ENCODE data around the gene MAMDC2.
"Not testable (repeated sequence)": the region's sequence is repeated elsewhere in the genome, so short reads cannot be mapped to it uniquely, and the experiment has no call there.

MAMDC2 gene

DNA sequence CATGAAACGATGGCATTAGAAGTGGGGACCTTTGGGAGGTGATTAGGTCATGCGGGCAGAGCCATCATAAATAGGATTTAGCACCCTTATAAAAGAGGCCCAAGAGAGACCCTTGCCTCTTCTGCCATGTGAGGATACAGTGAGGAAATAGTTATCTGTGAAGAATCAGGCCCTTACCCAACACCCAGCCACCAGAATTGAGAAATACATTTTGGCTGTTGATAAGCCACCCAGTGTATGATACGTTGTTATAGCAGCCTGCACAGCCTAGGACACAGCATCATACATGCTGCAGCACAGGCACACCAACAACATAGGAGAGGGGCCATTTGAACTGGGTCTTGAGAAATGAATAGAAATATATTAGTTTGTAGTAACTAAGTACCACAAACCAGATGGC, 8.0 kb upstream of the MAMDC2 start:
- DNase-seq (ENCODE audit: insufficient read length, low spot score) (no peak), FAIRE-seq (no peak)

DNA sequence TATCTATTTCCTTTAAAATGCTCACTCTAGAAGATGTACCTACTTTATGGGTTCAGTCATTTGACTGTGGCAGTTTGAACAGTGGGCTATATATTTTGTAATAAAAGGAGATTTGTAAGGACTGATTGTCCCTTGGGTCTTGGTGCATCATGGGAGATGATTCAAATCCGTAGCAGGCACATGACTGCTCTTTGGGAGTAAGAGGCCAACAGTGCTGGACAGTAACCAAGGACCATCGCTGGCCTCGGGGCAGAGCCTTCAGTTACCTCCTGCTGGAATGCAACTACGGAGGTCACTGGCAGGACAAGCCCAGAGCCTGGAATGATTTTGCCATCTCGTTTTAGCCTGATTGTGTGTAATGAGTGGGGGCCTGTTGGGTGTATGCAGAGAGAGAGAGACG, 7.0 kb upstream of the MAMDC2 start:
- no peak for DNase-seq (ENCODE audit: insufficient read length, low spot score)
- FAIRE-seq: no peak

DNA sequence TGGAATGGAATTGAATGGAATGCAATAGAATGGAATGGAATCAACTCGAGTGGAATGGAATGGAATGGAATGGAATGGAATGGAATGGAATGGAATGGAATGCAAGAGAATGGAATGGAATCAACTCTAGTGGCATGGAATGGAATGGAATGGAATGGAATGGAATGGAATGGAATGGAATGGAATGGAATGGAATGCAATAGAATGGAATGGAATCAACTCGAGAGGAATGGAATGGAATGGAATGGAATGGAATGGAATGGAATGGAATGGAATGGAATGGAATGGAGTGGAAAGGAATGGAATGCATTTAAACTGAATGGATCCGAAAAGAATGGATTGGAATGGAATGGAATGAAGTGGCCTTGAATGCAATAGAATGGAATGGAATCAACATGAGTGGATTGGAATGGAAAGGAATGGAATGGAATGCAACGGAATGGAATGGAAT, 5.5 kb upstream of the MAMDC2 start:
- not testable (repeated sequence) for FAIRE-seq; DNase-seq (ENCODE audit: insufficient read length, low spot score)

DNA sequence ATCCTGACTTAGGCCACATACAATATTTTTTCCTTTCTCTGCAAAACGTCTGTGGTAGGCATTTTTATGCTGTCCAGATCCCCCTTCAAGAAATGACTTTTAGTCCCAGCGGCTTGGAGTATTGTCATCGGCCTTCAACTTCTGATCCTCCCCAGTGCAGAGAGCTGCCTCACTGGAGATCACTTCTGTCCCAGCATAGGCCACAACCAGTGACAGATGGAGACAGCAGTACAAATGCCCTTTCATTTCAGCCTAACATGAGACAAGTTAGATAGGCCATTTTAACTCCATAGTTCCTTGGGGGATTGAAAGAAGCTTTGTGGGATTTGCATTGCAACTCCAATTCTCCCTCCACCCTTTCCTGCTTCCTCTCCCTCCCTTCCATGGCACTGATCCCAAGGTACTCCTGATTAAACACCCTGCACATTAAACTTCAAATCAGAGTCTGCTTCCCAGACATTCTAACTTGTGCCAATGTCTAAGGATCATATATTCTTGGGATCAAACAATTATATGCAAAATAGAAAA, 3.2 kb upstream of the MAMDC2 start:
- DNase-seq (ENCODE audit: insufficient read length, low spot score): no peak
- no peak for FAIRE-seq

DNA sequence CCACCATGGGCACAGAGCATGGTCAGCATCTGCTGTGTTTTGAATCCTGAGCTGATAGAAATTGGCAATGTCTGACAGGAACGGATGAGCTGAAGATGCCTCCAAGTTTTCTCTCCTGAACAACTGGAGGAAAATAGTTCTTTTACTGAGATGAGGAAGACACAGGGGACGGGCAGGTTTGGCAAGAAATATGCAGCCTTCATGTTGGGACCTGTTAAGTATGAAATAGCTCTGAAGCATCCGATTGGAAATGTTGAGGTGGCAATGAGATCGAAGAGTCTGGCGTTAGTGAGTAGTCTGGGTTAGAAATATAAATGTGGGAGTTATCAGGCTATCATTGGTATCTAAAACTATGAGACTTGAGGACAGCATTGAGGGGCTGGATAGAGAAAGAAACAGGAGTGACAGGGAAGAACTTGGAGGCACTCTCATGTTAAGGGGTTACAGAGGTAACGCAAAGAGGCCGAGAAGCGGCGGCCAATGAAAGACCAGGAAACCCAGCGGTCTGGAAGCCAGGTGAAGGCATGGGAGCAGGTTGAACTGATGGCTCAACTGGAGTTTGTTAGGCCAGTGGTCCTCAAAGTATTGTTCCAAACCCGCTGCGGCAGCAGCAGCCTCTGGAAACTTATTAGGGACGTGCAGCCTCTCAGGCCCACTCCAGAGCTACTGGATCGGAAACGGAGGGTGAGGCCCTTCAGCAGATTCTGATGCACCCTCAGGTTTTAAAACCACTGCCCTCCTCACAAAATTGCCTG, 1.0 kb upstream of the MAMDC2 start:
- DNase-seq (ENCODE audit: insufficient read length, low spot score) (no peak), FAIRE-seq (no peak)

DNA sequence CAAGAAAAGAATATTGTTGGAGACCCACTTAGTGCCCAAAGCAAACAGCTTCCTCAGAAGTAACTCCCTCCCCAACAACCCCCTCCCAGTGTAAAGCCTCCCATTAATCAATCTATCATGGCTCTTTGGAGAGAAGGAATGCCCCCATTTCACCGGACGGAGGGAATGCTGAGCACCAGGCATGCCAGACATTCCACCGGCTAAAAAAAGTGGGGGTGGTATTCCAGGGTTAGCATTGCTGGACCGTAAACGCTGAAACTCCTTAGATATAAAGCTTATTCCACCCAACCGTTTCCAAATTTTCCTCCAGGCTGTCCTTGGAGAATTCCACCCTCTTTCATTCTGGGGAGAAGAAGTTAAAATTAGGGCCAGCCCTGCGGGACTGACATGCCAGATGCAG, 363 bp upstream of the MAMDC2 start:
- no peak for FAIRE-seq

DNA sequence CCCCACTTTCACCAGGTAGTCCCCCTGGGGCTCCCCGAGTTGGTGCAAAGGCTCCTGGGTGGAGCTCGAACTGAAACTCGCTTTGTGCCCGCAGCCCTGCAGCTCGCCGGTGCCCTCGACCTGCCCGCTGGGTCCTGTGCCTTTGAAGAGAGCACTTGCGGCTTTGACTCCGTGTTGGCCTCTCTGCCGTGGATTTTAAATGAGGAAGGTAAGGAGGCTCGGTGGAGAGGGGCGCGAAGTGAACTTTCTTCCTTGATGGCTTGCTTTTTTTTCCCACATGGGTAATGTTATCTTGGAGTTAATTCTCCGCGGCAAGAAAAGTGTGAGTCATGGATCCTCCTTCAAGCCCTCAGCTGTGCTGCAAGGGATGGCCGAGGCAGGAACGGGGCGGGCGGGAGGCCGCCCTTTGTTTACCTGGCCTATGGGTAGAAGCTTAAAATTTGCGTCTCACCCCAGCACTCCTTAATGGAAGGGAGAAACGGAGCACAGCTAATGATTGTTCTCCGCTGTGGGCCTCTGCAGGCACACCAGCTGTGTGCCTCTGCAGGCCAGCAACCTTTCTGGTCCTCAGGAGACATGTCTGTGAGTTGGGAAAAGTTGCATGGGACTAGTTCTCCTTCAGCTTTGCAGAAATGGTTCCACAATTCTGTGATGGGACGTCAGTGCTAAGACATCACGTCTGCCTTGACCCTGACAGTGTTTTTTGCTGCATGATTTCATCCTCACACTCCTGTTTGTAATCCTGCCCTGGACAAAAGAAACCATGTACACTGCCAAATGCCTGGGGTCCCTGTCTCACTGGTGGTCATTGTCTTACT, 1.1 kb downstream of the MAMDC2 start:
- DNase-seq (ENCODE audit: insufficient read length, low spot score) (no peak), FAIRE-seq (peak; percentile 72)

More for the DNA sequence above, 363 bp upstream of the MAMDC2 start:
- DNase-seq (ENCODE audit: insufficient read length, low spot score): no peak

DNA sequence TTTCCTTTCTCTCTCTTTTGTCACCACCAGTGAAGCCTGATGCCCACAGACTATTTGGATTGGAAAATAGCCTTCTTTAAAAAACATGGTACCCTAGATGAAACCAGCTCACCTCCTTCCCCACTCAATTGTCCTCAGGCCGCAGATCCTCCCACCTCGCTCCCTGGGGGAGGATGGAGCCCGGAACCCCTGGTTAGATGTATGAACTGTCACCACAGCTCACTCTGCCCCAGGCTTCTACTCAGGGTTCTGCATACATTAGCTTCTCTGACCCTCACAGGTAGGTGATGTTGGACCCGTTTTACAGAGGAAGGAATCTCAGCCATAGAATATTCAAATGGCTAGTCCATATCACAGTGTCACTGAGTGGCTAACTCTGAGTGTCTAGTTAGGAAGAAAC, 1.8 kb downstream of the MAMDC2 start:
- no peak for DNase-seq (ENCODE audit: insufficient read length, low spot score)
- FAIRE-seq: no peak

DNA sequence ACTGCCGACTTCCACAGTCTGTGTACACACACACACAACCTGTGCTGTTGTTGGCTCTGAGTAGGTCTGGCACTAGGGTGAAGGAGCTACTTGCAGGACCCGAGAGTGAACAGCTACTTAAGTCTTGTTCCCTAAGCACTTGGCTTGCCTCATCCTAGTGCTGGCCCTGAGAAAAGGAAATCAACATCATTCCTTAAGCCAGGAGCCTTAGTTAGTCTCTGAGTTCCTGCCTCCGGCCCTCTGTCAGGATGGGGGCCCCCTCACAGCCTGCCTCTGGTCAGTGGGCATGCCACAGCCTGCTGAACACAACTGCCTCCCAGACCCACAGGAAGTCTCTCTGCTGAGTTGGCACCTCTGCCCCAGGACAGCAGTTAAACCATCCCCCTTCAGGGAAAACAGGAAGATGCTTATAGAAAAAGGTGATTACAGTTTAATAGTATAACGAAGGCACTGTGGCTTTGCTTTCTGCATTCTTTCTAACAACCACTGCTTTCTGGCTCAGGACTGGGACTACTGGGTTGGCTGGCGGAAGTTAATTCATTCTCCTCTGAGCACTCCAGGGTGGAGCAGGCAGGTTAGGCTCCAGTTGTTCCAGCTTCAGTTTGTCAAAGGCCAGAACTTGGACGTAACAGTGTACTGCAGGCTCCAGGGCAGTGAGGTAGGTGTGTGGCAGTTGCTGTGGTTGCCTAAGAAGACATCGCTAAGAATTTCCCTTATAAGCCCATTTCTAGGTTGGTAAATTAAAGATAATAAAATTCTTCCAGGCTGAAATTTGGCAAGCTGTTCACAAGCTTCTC, 2.8 kb downstream of the MAMDC2 start:
- DNase-seq (ENCODE audit: insufficient read length, low spot score) (peak; percentile 74), FAIRE-seq (peak; percentile 86)

DNA sequence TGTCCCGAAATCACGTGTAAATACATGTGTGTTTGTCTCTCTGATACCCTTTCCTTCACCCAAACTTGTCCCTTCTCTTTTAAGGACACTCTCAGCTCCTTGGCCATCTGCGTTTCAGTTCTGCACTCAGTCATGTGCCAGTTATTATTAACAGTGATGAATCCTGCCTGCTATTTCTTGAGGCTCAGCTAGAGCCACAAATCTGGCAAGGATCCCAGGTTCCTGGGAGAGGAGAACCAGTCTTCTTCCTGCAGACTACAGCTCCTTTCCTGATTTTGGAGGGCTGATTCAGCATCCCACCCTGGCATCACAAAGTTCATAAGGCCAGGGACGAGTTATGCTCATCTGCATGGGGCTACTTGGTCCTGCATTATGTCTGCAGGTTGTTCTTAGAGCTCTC, 5.6 kb downstream of the MAMDC2 start:
- peak; percentile 58 for FAIRE-seq
- DNase-seq (ENCODE audit: insufficient read length, low spot score): peak; percentile 46

DNA sequence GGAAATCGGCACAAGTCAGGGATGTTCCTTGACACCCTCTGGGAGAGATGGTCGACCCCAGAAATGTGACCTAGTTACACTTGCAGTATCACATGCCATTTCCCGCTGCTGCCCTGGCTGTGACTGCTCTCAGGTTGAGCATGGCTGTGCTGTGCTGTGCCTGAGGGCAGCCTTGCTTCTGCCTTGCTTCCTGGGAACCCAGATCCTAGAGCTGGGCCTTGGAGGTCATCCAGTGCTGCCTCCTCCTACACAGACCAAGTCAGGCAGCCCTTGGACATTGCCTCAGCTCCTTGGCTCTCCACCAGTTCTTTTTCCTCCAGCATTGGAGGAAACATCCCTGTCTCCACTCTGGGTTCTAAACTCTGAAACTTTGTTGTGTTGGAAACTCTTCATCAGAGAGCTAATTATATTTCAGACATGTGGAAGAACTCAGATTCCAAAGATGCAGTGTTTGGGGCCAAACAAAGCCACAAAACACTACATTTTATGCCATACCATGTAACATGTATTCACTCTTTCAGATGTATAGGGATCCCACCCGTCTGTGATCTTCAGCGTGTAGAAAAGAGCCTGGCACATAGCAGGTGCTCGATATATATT, 6.1 kb downstream of the MAMDC2 start:
- FAIRE-seq (peak; percentile 4), DNase-seq (ENCODE audit: insufficient read length, low spot score) (no peak)

DNA sequence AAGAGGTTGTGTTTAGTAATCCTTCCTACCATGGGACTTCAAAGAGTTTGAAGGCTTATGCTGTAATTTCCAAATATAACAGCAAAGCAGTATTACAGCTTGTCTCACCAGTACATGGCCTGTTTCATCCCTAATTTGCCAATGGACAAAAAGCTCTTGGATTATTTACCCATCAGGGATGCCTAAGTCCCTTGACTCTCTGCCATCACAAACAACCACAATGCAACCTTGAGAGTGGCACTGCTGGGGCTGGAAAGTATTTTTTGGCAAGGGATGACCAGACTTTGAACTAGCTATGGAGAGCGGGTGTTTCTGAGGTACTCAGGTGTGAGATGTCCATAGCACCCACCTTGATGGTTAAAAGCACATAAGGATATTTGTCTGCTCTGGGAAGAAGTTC, 9.1 kb downstream of the MAMDC2 start:
- FAIRE-seq (no peak), DNase-seq (ENCODE audit: insufficient read length, low spot score) (no peak)

DNA sequence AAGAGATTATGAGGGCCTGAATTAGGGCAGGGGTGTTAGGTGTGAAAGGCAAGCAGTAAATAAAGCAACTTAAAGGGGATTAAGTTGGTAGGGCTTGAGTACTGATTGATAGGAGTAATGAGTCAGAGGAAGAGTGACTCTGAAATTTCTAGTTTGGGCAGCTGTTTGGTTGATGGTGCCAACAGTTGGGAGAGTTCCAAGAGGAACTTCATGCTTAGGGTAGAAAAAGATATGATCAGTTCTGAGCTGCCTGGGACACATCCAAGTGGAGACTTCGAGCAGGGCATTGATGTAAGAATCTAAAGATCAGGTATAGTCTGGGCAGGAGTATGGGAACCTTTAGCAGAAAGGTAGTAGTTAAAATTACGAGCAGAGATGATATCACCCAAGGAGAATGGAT, 10.2 kb downstream of the MAMDC2 start:
- no peak for DNase-seq (ENCODE audit: insufficient read length, low spot score)
- FAIRE-seq: no peak

DNA sequence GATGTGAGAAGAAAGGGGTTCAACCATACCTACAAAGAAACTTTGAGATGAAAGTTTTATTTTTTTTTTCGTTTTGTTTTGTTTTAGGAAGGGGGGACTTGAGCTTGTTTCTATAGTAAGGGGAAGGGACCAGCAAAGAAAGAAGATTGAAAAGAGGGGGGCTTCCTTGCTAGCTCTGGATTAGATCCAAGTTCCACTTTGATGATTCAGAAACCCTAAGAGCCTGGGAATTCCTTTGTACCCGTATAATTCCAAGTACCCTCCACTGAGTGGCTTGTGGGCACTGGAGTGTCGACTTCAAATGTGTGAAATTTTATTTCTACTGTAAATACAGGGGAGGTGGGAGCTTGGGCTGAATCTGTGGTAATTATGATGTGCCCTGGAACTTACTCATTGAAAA, 10.9 kb downstream of the MAMDC2 start:
- DNase-seq (ENCODE audit: insufficient read length, low spot score) (no peak), FAIRE-seq (no peak)

DNA sequence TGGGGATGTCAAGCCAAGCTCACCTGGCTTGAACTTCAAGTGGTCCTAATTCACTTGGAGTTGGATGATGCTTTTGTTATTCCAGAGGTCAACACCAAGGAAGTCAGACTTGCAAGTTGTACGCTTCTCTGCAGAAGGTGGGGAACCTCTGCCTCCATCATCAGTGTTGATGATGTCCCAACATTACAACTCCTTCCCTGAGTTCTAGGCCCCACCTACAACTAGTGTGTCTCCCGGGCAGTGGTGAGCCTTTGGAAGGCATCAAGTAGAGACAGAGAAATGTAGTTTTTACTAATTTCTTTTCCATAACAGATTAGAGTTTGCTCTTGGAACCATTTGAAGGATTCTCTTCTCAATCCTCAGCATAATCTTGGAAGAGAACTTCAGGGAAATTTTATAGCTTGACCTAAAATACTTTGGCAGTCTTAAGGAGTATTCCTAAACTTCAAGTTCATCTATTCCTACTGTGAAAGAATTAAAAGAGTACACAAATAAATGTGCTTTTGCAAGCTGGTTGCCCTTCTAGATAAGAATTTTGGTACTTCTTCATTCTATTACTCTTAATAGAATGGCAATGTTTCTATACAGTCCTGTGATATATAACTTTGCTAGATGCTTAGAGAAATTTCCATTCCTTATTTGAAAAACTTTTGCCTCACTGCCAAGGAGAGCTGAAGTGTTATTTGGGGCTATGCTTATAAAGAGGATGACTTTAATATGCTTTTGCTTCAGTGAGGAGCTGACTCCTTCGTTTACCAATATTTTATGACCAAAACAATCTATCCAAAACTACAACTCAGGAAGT, 12.0 kb downstream of the MAMDC2 start:
- FAIRE-seq (no peak), DNase-seq (ENCODE audit: insufficient read length, low spot score) (no peak)

DNA sequence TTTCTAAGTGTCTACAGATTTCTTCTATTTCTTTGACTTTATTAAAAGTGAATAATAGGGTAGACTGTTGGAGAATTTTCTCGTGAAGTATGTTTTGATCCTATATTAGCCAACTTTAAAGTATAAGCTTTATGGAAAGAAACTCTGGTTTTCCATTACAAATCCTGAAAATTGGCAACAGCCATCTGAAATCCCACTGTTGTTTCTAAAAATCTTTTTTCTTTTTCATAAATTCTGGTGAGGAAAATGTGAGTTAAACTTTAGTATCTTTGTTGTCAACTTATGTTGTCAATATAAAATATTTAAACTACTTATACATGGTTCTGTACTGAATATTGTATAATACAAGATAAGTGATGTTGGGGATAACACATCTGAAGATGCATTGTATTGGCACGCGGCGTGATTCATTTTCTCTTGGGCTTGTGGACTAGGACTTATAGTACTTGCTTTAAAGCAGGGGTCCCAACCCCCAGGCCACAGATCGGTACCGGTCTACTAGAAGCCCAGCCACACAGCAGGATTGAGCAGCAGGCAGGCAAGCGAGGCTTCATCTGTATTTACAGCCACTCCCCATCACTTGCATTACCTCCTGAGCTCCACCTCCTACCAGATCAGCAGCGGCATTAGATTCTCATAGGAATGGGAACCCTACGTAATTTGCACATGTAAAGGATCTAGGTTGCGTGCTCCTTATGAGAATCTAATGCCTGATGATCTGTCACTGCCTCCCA, 12.7 kb downstream of the MAMDC2 start:
- DNase-seq (ENCODE audit: insufficient read length, low spot score) (no peak), FAIRE-seq (no peak)

DNA sequence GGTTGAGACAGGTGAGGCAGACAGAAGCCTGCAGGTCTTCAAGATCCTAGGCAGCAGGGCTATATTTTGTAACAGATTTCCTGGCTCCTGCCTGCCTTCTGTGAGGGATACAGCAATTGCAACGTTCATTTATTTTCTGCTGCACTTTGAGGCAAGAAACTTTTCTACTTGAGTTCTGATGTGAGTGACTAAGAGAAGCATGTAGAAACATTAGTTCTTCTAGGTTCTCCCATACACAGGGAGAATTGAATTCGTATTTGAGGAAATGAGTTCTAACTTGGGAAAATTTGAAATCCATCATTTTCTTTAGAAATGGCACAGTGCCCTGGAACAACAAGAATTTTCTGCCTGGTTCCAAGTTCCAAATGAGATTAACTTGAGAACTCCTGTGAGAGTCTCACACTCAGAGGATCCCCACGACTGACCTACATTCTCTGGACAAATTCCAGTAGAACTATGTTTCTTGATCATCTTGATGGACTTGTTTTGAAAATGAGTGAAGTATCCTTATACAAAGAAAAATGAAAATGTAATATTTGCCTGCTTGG, 15.0 kb downstream of the MAMDC2 start:
- no peak for FAIRE-seq
- no peak for DNase-seq (ENCODE audit: insufficient read length, low spot score)

DNA sequence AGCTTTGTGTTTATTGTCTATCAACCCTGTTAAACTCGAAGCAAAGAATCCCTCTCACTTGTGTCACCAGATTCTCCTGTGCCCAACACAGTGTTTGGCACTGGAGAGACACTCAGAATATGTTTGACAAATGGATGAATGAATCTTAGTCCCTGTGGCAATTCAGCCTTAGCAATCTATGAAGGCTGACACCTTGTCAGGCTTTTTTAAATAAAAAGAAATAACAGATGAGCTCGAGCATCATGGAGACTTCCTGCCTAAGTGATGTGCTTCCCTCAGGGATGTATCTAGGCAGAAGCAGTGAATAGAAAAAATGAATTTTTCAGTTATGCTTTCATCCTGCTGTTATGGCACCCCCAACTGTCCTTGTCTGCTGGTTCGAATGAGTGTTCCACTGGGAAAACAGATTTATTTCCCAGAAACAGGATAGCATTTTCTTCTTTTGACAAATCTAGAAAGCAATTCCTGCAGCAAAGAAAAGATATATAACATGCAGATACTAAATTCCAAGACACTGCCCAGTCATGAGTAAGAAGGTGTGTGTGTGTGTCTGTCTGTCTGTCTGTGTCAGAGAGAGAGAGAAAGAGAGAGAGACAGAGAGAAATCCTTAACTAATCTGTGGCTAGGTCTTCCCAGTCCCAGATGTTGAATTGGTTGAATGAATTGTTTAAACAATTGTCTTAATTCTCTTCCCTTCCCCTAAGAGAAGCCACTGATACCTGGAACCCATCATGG, 16.7 kb downstream of the MAMDC2 start:
- FAIRE-seq: no peak

More for the DNA sequence above, 16.7 kb downstream of the MAMDC2 start:
- no peak for DNase-seq (ENCODE audit: insufficient read length, low spot score)
